BLaER1 treated with 17β-estradiol and CSF1 and Interleukin-3, amounts not matched to agents 10 nM and 100 nM (cell line): ENCODE measurements around the gene DCAF4.
"Not testable (repeated sequence)": the region's sequence is repeated elsewhere in the genome, so short reads cannot be mapped to it uniquely, and the experiment has no call there.

Source experiments
- H3K27ac ChIP-seq, 11 experiments: shearing (Covaris generic); formaldehyde crosslinking; 2 replicates each; pipeline ENCODE4 v1.8.1; 2022
- H3K27me3 ChIP-seq, 11 experiments: shearing (Covaris generic); formaldehyde crosslinking; 2 replicates each; pipeline ENCODE4 v1.8.1; 2022
- H3K36me3 ChIP-seq, 11 experiments: shearing (Covaris generic); formaldehyde crosslinking; 2 replicates each; pipeline ENCODE4 v1.8.1; 2022
- H3K4me1 ChIP-seq, 10 experiments: shearing (Covaris generic); formaldehyde crosslinking; 2 replicates each; pipeline ENCODE4 v1.8.1; 2022
- H3K4me2 ChIP-seq, 11 experiments: shearing (Covaris generic); formaldehyde crosslinking; 2 replicates each; pipeline ENCODE4 v1.8.1; 2022
- H3K4me3 ChIP-seq, 10 experiments: shearing (Covaris generic); formaldehyde crosslinking; 2 replicates each; pipeline ENCODE4 v1.8.1; 2022
- H3K9ac ChIP-seq, 11 experiments: shearing (Covaris generic); formaldehyde crosslinking; 2 replicates each; pipeline ENCODE4 v1.8.1; 2022
- H3K9me3 ChIP-seq, 11 experiments: shearing (Covaris generic); formaldehyde crosslinking; replicated peaks in 1 of 11; 2 replicates each; pipeline ENCODE4 v1.8.1; 2022
- H4K20me1 ChIP-seq, 11 experiments: shearing (Covaris generic); formaldehyde crosslinking; 2 replicates each; pipeline ENCODE4 v1.8.1; 2022
- Cebpa-rat ChIP-seq, 11 experiments: shearing (Covaris generic); IDR thresholded peaks; 2 replicates each; pipeline ENCODE4 v1.8.1; 2022

The DCAF4 gene

GRCh38 chr14:72986214-72986613, 60.0 kb downstream of the DCAF4 start:
- H3K4me3 ChIP-seq, result no peak overlapping the region
- peaks cover 0 to 87% (median 2%) of the 10 kb centered on the region in 11 experiments; a peak in 6 of 22 replicates for H4K20me1 ChIP-seq
- TF ChIP-seq Cebpa-rat (IDR thresholded peaks at IDR 0.05), result no peak
- peaks cover 59 to 95% (median 78%) of the 10 kb centered on the region in 11 experiments for H3K36me3 ChIP-seq
- H3K9me3 ChIP-seq, result peaks cover 0 to 10% (median 4%) of the 10 kb centered on the region in 11 experiments; a peak in 7 of 22 replicates
- H3K4me1 ChIP-seq, result no peaks in the 10 kb centered on the region
- no peaks in the 10 kb centered on the region for H3K27me3 ChIP-seq
- H3K27ac ChIP-seq, result no peak overlapping the region
- H3K9ac ChIP-seq, result no peak overlapping the region
- H3K4me2 ChIP-seq, result no peak overlapping the region

GRCh38 chr14:72986857-72987256, 60.6 kb downstream of the DCAF4 start:
- Histone ChIP-seq H3K27me3 (no peaks in the 10 kb centered on the region), H3K9ac (no peak overlapping the region), H3K9me3 (peaks cover 0 to 10% (median 4%) of the 10 kb centered on the region in 11 experiments; a peak in 7 of 22 replicates), H3K36me3 (peaks cover 59 to 95% (median 78%) of the 10 kb centered on the region in 11 experiments), H3K4me2 (no peak overlapping the region), H4K20me1 (peaks cover 0 to 87% (median 2%) of the 10 kb centered on the region in 11 experiments; a peak in 6 of 22 replicates), H3K4me3 (no peak overlapping the region), H3K4me1 (no peaks in the 10 kb centered on the region), H3K27ac (no peak overlapping the region)
- no peak for TF ChIP-seq Cebpa-rat (IDR thresholded peaks at IDR 0.05)

GRCh38 chr14:72990171-72990570, 63.9 kb downstream of the DCAF4 start:
- Histone ChIP-seq H3K36me3 (peaks cover 60 to 100% (median 81%) of the 10 kb centered on the region in 11 experiments), H3K9ac (no peak overlapping the region), H3K4me2 (no peak overlapping the region), H3K9me3 (peaks cover 0 to 1% (median 0%) of the 10 kb centered on the region in 11 experiments; a peak in 2 of 22 replicates), H4K20me1 (peaks cover 0 to 93% (median 0%) of the 10 kb centered on the region in 11 experiments; a peak in 5 of 22 replicates), H3K4me1 (no peaks in the 10 kb centered on the region), H3K4me3 (no peak overlapping the region), H3K27me3 (no peaks in the 10 kb centered on the region), H3K27ac (no peak overlapping the region)
- no peak for TF ChIP-seq Cebpa-rat (IDR thresholded peaks at IDR 0.05)

- peaks cover 4 to 97% (median 26%) of the 10 kb centered on the region in 11 experiments; a peak in 14 of 22 replicates for H4K20me1 ChIP-seq
- H3K9ac ChIP-seq, result no peak overlapping the region
- H3K4me3 ChIP-seq, result no peak overlapping the region
- TF ChIP-seq Cebpa-rat (IDR thresholded peaks at IDR 0.05), result no peak
- H3K27ac ChIP-seq, result no peak overlapping the region
- no peaks in the 10 kb centered on the region for H3K9me3 ChIP-seq
- H3K4me2 ChIP-seq, result no peak overlapping the region
- H3K27me3 ChIP-seq, result no peaks in the 10 kb centered on the region
- peaks cover 70 to 96% (median 90%) of the 10 kb centered on the region in 11 experiments for H3K36me3 ChIP-seq
- H3K4me1 ChIP-seq, result peaks cover 0 to 13% (median 3%) of the 10 kb centered on the region in 10 experiments; a peak in 7 of 20 replicates
Observed at GRCh38 chr14:72996916-72997315, 70.7 kb downstream of the DCAF4 start.

GRCh38 chr14:72998252-72998903, 72.1 kb downstream of the DCAF4 start:
- H3K36me3 ChIP-seq, result peaks cover 60 to 91% (median 79%) of the 10 kb centered on the region in 11 experiments
- H3K27me3 ChIP-seq, result no peaks in the 10 kb centered on the region
- TF ChIP-seq Cebpa-rat (IDR thresholded peaks at IDR 0.05), result no peak
- no peaks in the 10 kb centered on the region for H3K9me3 ChIP-seq
- H3K4me3 ChIP-seq, result no peak overlapping the region
- H3K27ac ChIP-seq, result no peak overlapping the region
- H3K9ac ChIP-seq, result no peak overlapping the region
- peaks cover 0 to 13% (median 3%) of the 10 kb centered on the region in 10 experiments; a peak in 7 of 20 replicates for H3K4me1 ChIP-seq
- peaks cover 6 to 99% (median 26%) of the 10 kb centered on the region in 11 experiments; a peak in 16 of 22 replicates for H4K20me1 ChIP-seq
- H3K4me2 ChIP-seq, result no peak overlapping the region

- Histone ChIP-seq H3K27ac (no peak overlapping the region), H4K20me1 (peaks cover 7 to 99% (median 28%) of the 10 kb centered on the region in 11 experiments; a peak in 17 of 22 replicates), H3K4me2 (no peak overlapping the region), H3K36me3 (peaks cover 65 to 91% (median 80%) of the 10 kb centered on the region in 11 experiments), H3K27me3 (no peaks in the 10 kb centered on the region), H3K4me3 (no peak overlapping the region), H3K9ac (no peak overlapping the region), H3K4me1 (peaks cover 0 to 13% (median 3%) of the 10 kb centered on the region in 10 experiments; a peak in 7 of 20 replicates), H3K9me3 (no peaks in the 10 kb centered on the region)
- no peak for TF ChIP-seq Cebpa-rat (IDR thresholded peaks at IDR 0.05)
Observed at GRCh38 chr14:72999316-72999715, 73.1 kb downstream of the DCAF4 start.

- Histone ChIP-seq H3K9me3 (no peaks in the 10 kb centered on the region), H3K4me3 (no peak overlapping the region), H3K27me3 (no peaks in the 10 kb centered on the region), H3K9ac (no peak overlapping the region), H3K36me3 (peaks cover 69 to 91% (median 81%) of the 10 kb centered on the region in 11 experiments), H3K4me1 (peaks cover 0 to 13% (median 3%) of the 10 kb centered on the region in 10 experiments; a peak in 7 of 20 replicates), H3K4me2 (no peak overlapping the region), H3K27ac (no peak overlapping the region), H4K20me1 (peaks cover 9 to 99% (median 35%) of the 10 kb centered on the region in 11 experiments; a peak in 18 of 22 replicates)
- TF ChIP-seq Cebpa-rat (IDR thresholded peaks at IDR 0.05), result no peak
Observed at GRCh38 chr14:73000073-73000472, 73.8 kb downstream of the DCAF4 start.

- H3K9ac ChIP-seq, result no peak overlapping the region
- no peak overlapping the region for H3K4me2 ChIP-seq
- no peak overlapping the region for H3K27ac ChIP-seq
- no peaks in the 10 kb centered on the region for H3K27me3 ChIP-seq
- peaks cover 15 to 99% (median 46%) of the 10 kb centered on the region in 11 experiments; a peak in 17 of 22 replicates for H4K20me1 ChIP-seq
- H3K4me3 ChIP-seq, result no peak overlapping the region
- H3K9me3 ChIP-seq, result peaks cover 0 to 2% (median 0%) of the 10 kb centered on the region in 11 experiments; a peak in 4 of 22 replicates
- TF ChIP-seq Cebpa-rat (IDR thresholded peaks at IDR 0.05), result no peak
- H3K4me1 ChIP-seq, result peaks cover 0 to 17% (median 3%) of the 10 kb centered on the region in 10 experiments; a peak in 8 of 20 replicates
- H3K36me3 ChIP-seq, result peaks cover 47 to 91% (median 79%) of the 10 kb centered on the region in 11 experiments
Observed at GRCh38 chr14:73003681-73004080, 77.4 kb downstream of the DCAF4 start.

GRCh38 chr14:73004641-73005040, 78.4 kb downstream of the DCAF4 start:
- H3K4me1 ChIP-seq, result peaks cover 0 to 15% (median 3%) of the 10 kb centered on the region in 10 experiments; a peak in 7 of 20 replicates
- H3K4me3 ChIP-seq, H3K27me3 ChIP-seq, H3K27ac ChIP-seq, H3K9ac ChIP-seq, H3K4me2 ChIP-seq: not testable (repeated sequence)
- peaks cover 0 to 12% (median 9%) of the 10 kb centered on the region in 11 experiments; a peak in 13 of 22 replicates for H3K9me3 ChIP-seq
- peaks cover 49 to 91% (median 79%) of the 10 kb centered on the region in 11 experiments for H3K36me3 ChIP-seq
- H4K20me1 ChIP-seq, result peaks cover 15 to 99% (median 45%) of the 10 kb centered on the region in 11 experiments; a peak in 17 of 22 replicates
